GM12874 (cell line): Measurements from ENCODE around the gene NUDT21.

ENCODE experiments used
- TF ChIP-seq, protein P1 (sequence below): IDR thresholded peaks from 2 replicates; pipeline ENCODE4 v1.5.1; 2011; ENCODE audit warnings: low read depth, mild to moderate bottlenecking, control low read depth, low read length, moderate library complexity; ENCODE audit not compliant: insufficient read depth

NUDT21 gene

DNA sequence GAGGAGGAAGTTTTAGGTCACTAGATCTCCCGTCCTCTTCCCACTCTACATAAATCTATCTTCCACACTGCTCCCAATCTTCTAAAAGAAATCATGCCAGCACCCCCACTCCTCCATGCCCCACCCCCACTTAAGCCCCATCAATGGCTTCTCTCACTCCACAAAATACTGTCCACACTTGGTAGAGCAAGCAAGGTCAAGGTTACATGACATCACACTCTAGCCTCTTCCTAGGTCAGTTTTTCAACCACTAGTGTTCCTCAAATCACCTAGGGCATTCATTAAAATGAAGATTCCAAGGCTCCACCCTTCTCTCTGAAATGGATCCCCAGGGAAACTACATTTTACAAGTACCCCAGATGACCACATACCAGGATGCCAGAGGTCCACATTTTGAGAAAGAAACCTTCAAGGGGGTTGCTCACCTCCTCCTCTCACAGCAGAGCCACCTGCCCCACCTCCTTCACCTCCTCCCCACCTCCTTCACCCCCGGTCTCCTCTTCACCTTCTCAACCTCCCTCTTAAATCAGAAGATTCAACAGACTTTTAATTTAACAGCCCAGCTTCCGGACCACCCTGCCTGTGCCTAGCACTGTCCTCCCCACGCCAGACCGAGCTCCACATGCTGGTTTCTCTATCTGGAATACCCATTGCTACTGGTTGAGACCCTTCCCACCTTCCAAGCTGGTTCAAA, 29.0 kb downstream of the NUDT21 start:
- TF ChIP-seq, protein P1, sequence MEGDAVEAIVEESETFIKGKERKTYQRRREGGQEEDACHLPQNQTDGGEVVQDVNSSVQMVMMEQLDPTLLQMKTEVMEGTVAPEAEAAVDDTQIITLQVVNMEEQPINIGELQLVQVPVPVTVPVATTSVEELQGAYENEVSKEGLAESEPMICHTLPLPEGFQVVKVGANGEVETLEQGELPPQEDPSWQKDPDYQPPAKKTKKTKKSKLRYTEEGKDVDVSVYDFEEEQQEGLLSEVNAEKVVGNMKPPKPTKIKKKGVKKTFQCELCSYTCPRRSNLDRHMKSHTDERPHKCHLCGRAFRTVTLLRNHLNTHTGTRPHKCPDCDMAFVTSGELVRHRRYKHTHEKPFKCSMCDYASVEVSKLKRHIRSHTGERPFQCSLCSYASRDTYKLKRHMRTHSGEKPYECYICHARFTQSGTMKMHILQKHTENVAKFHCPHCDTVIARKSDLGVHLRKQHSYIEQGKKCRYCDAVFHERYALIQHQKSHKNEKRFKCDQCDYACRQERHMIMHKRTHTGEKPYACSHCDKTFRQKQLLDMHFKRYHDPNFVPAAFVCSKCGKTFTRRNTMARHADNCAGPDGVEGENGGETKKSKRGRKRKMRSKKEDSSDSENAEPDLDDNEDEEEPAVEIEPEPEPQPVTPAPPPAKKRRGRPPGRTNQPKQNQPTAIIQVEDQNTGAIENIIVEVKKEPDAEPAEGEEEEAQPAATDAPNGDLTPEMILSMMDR = no peak

DNA sequence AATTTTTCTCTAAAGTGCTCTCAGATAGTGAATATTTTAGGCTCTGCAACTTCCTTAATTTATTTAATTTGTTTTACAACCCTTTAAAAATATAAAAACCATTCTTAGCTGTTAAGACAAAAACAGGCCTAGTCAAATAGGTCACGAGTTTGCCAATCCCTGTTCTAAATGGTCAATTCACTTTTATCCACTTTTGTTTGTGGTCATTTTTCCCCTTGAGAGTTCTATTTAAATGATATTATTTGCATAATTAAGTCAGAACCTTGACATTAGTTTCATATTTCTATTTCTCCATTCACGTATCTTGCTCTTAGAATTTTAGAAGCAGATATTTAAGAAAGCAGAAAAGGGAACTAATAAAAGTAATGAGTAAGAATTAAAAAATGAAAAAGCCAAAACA, 29.8 kb downstream of the NUDT21 start:
- TF ChIP-seq, protein P1 = no peak

- TF ChIP-seq, protein P1 = no peak
Measured at GRCh38 chr16:56420613-56421012, 30.5 kb downstream of the NUDT21 start.

GRCh38 chr16:56419740-56420548, 31.2 kb downstream of the NUDT21 start:
- TF ChIP-seq, protein P1 = no peak

GRCh38 chr16:56417138-56417537, 34.0 kb downstream of the NUDT21 start:
- TF ChIP-seq, protein P1 = no peak

GRCh38 chr16:56415875-56416274, 35.3 kb downstream of the NUDT21 start:
- TF ChIP-seq, protein P1 = no peak

GRCh38 chr16:56414366-56414765, 36.8 kb downstream of the NUDT21 start:
- TF ChIP-seq, protein P1 = no peak
